ENCODE data around the gene LRRC18.

DNA sequence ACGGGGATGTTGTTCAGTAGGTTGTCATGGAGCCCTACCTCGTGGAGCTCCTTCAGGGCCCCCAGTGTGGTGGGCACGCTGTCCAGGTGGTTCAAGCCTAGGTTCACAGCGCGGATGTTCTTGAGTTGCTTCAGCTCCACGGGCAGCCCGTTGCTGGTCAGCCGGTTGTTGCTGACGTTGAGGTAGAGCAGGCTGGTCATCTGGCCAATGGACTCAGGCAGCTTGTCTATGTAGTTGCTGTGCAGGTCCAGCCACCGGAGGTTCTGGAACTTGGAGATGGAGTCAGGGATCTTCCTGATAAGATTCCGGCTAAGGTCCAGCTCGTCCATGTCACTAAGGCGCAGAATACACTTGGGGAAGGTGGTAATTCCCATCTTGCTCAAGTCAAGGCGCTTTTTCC, 26.0 kb downstream of the LRRC18 start:
- TF ChIP-seq CEBPB (IDR thresholded peaks at IDR 0.05; ENCODE audit: low read depth) (no peak), POLR2AphosphoS5 (IDR thresholded peaks at IDR 0.05; ENCODE audit: low read depth, low read length) (no peak), SRF (IDR thresholded peaks at IDR 0.05; ENCODE audit: low read depth) (no peak), EZH2 (IDR thresholded peaks at IDR 0.05) (no peak), EZH2phosphoT487 (IDR thresholded peaks at IDR 0.05; ENCODE audit: borderline replicate concordance) (no peak), CBX3 (IDR thresholded peaks at IDR 0.05; ENCODE audit: low read depth) (no peak), ZNF274 (IDR thresholded peaks at IDR 0.05; ENCODE audit: low read depth, low read length) (no peak), RAD21 (IDR thresholded peaks at IDR 0.05; ENCODE audit: low read depth) (no peak), POLR2A (IDR thresholded peaks at IDR 0.05; ENCODE audit: borderline replicate concordance, extremely low read depth, insufficient read depth, insufficient read length) (no peak)
- TF ChIP-seq, protein P1, sequence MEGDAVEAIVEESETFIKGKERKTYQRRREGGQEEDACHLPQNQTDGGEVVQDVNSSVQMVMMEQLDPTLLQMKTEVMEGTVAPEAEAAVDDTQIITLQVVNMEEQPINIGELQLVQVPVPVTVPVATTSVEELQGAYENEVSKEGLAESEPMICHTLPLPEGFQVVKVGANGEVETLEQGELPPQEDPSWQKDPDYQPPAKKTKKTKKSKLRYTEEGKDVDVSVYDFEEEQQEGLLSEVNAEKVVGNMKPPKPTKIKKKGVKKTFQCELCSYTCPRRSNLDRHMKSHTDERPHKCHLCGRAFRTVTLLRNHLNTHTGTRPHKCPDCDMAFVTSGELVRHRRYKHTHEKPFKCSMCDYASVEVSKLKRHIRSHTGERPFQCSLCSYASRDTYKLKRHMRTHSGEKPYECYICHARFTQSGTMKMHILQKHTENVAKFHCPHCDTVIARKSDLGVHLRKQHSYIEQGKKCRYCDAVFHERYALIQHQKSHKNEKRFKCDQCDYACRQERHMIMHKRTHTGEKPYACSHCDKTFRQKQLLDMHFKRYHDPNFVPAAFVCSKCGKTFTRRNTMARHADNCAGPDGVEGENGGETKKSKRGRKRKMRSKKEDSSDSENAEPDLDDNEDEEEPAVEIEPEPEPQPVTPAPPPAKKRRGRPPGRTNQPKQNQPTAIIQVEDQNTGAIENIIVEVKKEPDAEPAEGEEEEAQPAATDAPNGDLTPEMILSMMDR (IDR thresholded peaks at IDR 0.05 in 2 of 3, conservative IDR thresholded peaks at IDR 0.05 in 1 of 3; ENCODE audit: borderline replicate concordance in 1 of 3, insufficient read depth in 1 of 3, low read depth in 2 of 3, low read length in 2 of 3): no peak
- TF ChIP-seq, protein P2, sequence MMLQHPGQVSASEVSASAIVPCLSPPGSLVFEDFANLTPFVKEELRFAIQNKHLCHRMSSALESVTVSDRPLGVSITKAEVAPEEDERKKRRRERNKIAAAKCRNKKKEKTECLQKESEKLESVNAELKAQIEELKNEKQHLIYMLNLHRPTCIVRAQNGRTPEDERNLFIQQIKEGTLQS (IDR thresholded peaks at IDR 0.05): no peak

Measured in HCT116 (cell line).